Esophagus muscularis mucosa (tissue), 4 donors: Measurements from ENCODE around the gene C8G. TPM values are rescaled to one million over a fixed set of nuclear protein-coding genes. Genes with fewer than 3 reads are reported as not detected.

Experiments used
- DNase-seq: peaks from one replicate; pipeline ENCODE4 v3.0.0-alpha.2; 2017; ENCODE audit errors: extremely low spot score
- H3K27ac ChIP-seq, 4 donors: fragments of 200-600 bp; sonication (generic); replicated peaks in 1 of 4; 1 replicate in 3 of 4; 2 replicates in 1 of 4; pipeline ENCODE4 v1.5.1; 2016 to 2019; ENCODE audit warnings: mild to moderate bottlenecking in 1 of 4
- H3K27me3 ChIP-seq, 4 donors: fragments of 200-600 bp; sonication (generic); one replicate each; pipeline versions ENCODE4 v1.5.1 to v1.6.0; 2016 to 2019
- H3K36me3 ChIP-seq, 4 donors: fragments of 200-600 bp; sonication (generic); one replicate each; pipeline ENCODE4 v1.5.1; 2016 to 2019
- H3K4me1 ChIP-seq, 4 donors: fragments of 200-600 bp; sonication (generic); one replicate each; pipeline ENCODE4 v1.5.1; 2016 to 2019
- H3K4me3 ChIP-seq, 4 donors: fragments of 200-600 bp; sonication (generic); 1 replicate in 2 of 4; 2 replicates in 2 of 4; pipeline ENCODE4 v1.5.1; 2016 to 2019; ENCODE audit warnings: mild to moderate bottlenecking in 4 of 4, moderate library complexity in 1 of 4
- H3K9me3 ChIP-seq, 4 donors: fragments of 200-600 bp; sonication (generic); 1 replicate in 3 of 4; 2 replicates in 1 of 4; pipeline ENCODE4 v1.5.1; 2016 to 2019
- CTCF ChIP-seq, 3 experiments: fragments of 200-600 bp in 2 of 3; fragments of 450-650 bp in 1 of 3; sonication (generic) in 2 of 3; IDR thresholded peaks; one replicate each; pipeline ENCODE4 v1.5.1; 2017 to 2019; ENCODE audit warnings: antibody characterized with exemption in 3 of 3, mild to moderate bottlenecking in 2 of 3, moderate library complexity in 1 of 3
- EP300 ChIP-seq: sonication (generic); formaldehyde crosslinking; IDR thresholded peaks from one replicate; pipeline ENCODE4 v1.6.1; 2017; ENCODE audit warnings: antibody characterized with exemption
- POLR2A ChIP-seq: fragments of 450-650 bp; IDR thresholded peaks from one replicate; pipeline ENCODE4 v1.6.1; 2017; ENCODE audit warnings: antibody characterized with exemption, moderate library complexity, mild to moderate bottlenecking, low read depth
- POLR2AphosphoS5 ChIP-seq, 2 donors: sonication (generic); formaldehyde crosslinking; IDR thresholded peaks; one replicate each; pipeline ENCODE4 v1.6.1; 2017; ENCODE audit warnings: antibody characterized with exemption in 2 of 2
- WGBS: methylation state at CpG from one replicate; pipeline ENCODE4 v1.1.5; 2018; 5-methylcytosine and 5-hydroxymethylcytosine counted together
- intact Hi-C: fragments of 100-400 bp; cut with DNase I; formaldehyde crosslinking; loops from one replicate; pipeline ENCODE4 v1.15.1; 2023
- total RNA-seq, 4 donors: library from RNA; depleted of rRNA; stranded (reverse); fragments of >200 nt; gene quantifications; one replicate each; pipeline versions ENCODE4 v1.1.0 to v1.2.1, GENCODE V29; 2016

C8G gene
- total RNA-seq, 4 donors from 2014 or later, result not detected

GRCh38 chr9:136942112-136942880, 2.7 kb upstream of the C8G start:
- intact Hi-C loops, result no loop called here
- Histone ChIP-seq H3K9me3 (no peaks in the 10 kb centered on the region), H3K4me1 (peaks cover 23 to 35% (median 25%) of the 10 kb centered on the region in 4 donors), H3K36me3 (peaks cover 30 to 51% (median 46%) of the 10 kb centered on the region in 4 donors), H3K27ac (no peak overlapping the region), H3K27me3 (peaks cover 0 to 3% (median 0%) of the 10 kb centered on the region in 4 donors), H3K4me3 (peak overlapping the region in 2 of 4 donors; percentile 69 to 89)
- 92% methylated on average over 30 of the region's 60 CpGs for WGBS
- TF ChIP-seq EP300, result no peak
- no peak for TF ChIP-seq POLR2A
- TF ChIP-seq POLR2AphosphoS5 (IDR thresholded peaks at IDR 0.05), result no peak
- no peak for TF ChIP-seq CTCF (IDR thresholded peaks at IDR 0.05)
- no peak for DNase-seq

- no peaks in the 10 kb centered on the region for H3K9me3 ChIP-seq
- no peak overlapping the region for H3K27ac ChIP-seq
- peaks cover 30 to 46% (median 46%) of the 10 kb centered on the region in 4 donors for H3K36me3 ChIP-seq
- peak overlapping the region; percentile 69 to 99 (median 94) for H3K4me3 ChIP-seq
- intact Hi-C loops, result no loop called here
- DNase-seq, result no peak
- WGBS, result 98% methylated on average over 12 of the region's 16 CpGs
- H3K27me3 ChIP-seq, result peaks cover 0 to 3% (median 0%) of the 10 kb centered on the region in 4 donors
- peaks cover 26 to 38% (median 29%) of the 10 kb centered on the region in 4 donors for H3K4me1 ChIP-seq
- TF ChIP-seq POLR2A (no peak), POLR2AphosphoS5 (IDR thresholded peaks at IDR 0.05) (no peak)
Observed at GRCh38 chr9:136942881-136943230, 2.2 kb upstream of the C8G start.

- Histone ChIP-seq H3K36me3 (peaks cover 30 to 46% (median 44%) of the 10 kb centered on the region in 4 donors), H3K27ac (peak overlapping the region; percentile 82 to 95 (median 94)), H3K27me3 (peaks cover 0 to 3% (median 0%) of the 10 kb centered on the region in 4 donors), H3K4me3 (peak overlapping the region; percentile 69 to 99 (median 94)), H3K4me1 (peaks cover 32 to 44% (median 34%) of the 10 kb centered on the region in 4 donors), H3K9me3 (no peaks in the 10 kb centered on the region)
- TF ChIP-seq POLR2A (no peak), POLR2AphosphoS5 (IDR thresholded peaks at IDR 0.05) (no peak), EP300 (no peak), CTCF (IDR thresholded peaks at IDR 0.05) (no peak)
- 76% methylated on average over 10 of the region's 61 CpGs for WGBS
- intact Hi-C loops, result no loop called here
- DNase-seq, result no peak
Observed at GRCh38 chr9:136943291-136944211, 1.5 kb upstream of the C8G start.

GRCh38 chr9:136944212-136944518, 878 bp upstream of the C8G start:
- no CpG with 5 or more reads among the region's 45 CpGs for WGBS
- Histone ChIP-seq H3K27me3 (peaks cover 0 to 3% (median 0%) of the 10 kb centered on the region in 4 donors), H3K27ac (peak overlapping the region; percentile 82 to 95 (median 94)), H3K9me3 (no peaks in the 10 kb centered on the region), H3K4me3 (peak overlapping the region; percentile 69 to 99 (median 94)), H3K4me1 (peaks cover 35 to 49% (median 38%) of the 10 kb centered on the region in 4 donors), H3K36me3 (peaks cover 30 to 41% (median 41%) of the 10 kb centered on the region in 4 donors)
- no peak for DNase-seq
- intact Hi-C loops, result no loop called here
- TF ChIP-seq CTCF (IDR thresholded peaks at IDR 0.05) (no peak), EP300 (no peak), POLR2AphosphoS5 (IDR thresholded peaks at IDR 0.05) (no peak), POLR2A (no peak)
